Activated gamma-delta T cell treated with Interleukin-2 at 50 U/mL for 16 hours (primary cell): ENCODE data around the gene OR51G2.
"Not testable (repeated sequence)": the region's sequence is repeated elsewhere in the genome, so short reads cannot be mapped to it uniquely, and the experiment has no call there.

Experiments used
- DNase-seq: peaks from one replicate; pipeline ENCODE4 v3.0.0-alpha.2; 2020

OR51G2 gene

DNA sequence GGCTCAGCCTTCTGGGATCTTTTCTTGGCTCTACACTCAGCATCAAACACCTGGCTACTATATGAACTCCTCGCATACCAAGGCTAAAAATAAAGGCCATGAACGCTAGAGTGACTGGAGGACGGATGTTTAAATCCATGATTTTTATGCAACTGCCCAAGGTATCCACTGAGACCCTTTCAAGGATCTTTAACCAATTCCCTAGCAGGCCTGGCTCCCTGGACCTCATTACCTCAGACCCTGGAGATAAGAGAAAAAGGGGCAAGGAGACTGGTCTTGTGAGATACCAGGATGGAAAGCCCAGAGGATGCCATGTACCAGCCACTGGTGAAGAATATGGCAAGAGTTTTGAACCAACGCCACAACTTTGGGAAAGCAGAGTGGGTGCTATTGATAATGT, at the start of gene OR51G2:
OR51G2 (minus strand) TSS at position 101 of the 400 bp plus-strand sequence. CDS start 3,687 bp downstream, outside the sequence.
- DNase-seq: no peak

GRCh38 chr11:4962816-4963215, 43.7 kb upstream of the OR51G2 start:
- DNase-seq: no peak

DNA sequence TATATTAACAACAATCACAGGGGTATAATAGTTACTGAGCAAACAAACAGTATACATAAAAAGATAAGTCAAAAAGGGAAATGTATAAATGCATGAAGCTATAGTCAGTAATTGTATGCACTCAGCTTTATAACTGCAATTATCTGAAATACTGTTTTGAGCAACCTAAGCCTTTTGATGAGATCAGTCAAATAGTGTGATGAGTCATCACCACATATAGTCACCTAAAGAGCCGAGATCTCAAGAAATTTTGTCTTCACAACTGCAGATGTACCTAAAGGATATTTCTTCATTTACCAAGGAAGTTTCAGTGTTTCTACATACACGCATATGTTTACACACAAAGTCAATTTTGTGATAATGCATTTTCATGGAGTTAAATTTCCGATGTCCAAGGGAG, 41.7 kb upstream of the OR51G2 start:
- no peak for DNase-seq

DNA sequence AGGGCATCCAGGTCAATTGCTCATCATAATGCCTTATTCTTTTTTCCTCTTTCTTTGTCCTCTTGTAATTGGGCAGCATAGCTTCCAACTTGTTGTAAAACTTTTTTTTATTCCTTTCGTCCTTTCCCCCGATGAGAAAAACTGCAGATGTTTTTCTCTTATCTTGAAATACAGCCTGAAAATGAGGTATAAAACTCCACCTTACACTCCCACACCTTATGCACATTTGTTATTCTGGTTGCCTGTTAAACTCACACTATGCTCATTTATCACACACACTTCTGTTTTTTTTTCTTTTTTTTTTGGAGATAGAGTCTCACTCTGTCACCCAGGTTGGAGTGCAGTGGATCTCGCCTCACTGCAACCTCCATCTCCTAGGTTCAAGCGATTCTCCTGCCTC, 38.2 kb upstream of the OR51G2 start:
- no peak for DNase-seq

- not testable (repeated sequence) for DNase-seq
These were observed 36.5 kb upstream of the OR51G2 start, which contains the start of gene OR51A2 for GRCh38 chr11:4955613-4956012. Gene OR51A2 (minus strand): TSS chr11:4955713. CDS start chr11:4955713, 0 bp downstream.

DNA sequence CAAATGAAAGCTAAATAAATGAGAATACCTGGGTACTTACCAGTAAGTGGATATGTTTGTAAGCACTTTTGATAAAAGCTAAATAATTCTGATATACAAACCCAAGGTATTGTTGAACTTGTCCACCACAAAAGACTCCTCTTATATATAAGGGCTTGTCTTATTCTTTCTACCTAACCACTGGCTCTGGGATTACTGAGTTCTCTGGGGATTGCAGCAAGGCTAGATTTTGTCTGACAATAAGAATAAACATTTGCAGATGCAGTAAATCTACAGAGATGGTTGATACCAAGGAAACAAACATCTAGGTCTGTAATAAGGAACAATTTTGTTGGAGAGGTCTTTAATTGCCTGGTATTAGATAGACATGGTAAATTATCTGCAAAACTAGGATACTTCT, 28.4 kb upstream of the OR51G2 start, which contains the start of gene OR51A4:
OR51A4 (minus strand) TSS at position 101 of the 400 bp plus-strand sequence. CDS start 505 bp downstream, outside the sequence.
- no peak for DNase-seq

DNA sequence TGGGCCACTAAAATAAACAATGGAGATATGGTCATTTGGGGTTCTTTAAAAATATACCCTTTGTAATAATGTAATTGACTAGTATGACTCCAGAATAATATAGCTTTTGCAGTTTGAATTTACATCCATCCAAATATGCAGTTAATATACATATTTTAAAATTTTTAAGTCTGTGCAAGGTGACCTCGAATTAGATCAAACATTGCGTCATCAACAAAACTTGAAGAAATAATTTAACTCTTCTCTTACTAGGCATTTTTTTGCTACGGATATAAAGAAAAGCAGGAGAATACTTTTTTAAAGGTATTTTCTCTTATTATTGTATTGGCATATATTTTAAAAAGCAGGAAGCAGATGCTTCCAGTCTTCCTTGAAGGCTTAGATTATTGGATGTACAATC, 17.6 kb upstream of the OR51G2 start:
- no peak for DNase-seq

- DNase-seq: no peak
These were observed 13.6 kb upstream of the OR51G2 start for GRCh38 chr11:4932751-4933150.

- no peak for DNase-seq
These were observed 7.5 kb upstream of the OR51G2 start for GRCh38 chr11:4926608-4927007.

GRCh38 chr11:4924239-4924638, 5.1 kb upstream of the OR51G2 start, which contains the start of gene OR51G1:
Gene OR51G1 (minus strand): TSS chr11:4924339. CDS start chr11:4924339, 0 bp downstream.
- no peak for DNase-seq

- no peak for DNase-seq
These were observed 3.2 kb upstream of the OR51G2 start for GRCh38 chr11:4922304-4922703.

DNA sequence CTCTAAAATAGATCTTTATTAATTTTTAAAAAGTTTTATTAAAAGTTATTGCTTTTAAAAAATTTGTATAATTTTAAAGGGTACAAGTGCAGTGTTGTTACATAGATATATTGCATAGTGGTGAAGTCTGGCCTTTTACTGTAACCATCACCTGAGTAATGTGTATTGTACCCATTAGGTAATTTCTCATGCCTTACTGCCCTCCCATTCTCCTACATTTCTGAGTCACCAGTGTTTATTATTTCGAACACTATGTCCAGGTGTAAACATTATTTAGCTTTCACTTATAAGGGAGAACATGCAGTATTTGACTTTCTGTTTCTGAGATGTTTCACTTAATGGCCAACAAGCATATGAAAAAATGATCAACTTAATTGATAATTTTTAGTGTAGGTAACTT, 2.6 kb upstream of the OR51G2 start:
- DNase-seq: no peak

DNA sequence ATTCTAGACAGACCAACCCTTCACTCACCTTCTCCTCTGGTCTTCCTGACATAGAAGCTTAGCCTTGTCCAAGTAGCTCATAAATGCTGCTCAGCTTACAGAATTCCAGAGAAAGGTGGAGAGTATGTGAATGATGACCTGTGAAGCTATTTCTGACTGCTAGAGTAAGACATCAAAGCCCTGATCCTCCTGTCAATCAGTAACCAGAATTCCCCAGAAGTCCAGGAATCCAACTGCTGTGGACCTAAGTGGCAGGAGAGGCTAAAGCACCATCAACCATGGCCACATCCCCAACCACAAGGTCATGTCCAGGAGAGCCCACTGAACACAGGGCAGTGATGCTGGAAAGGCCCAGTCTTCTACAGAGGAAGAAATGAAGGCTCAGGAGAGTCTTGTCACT, 2.6 kb downstream of the OR51G2 start:
- no peak for DNase-seq

- no peak for DNase-seq
These were observed 15.7 kb downstream of the OR51G2 start, which contains the start of gene OR51A7 for GRCh38 chr11:4903484-4903883. Gene OR51A7 (plus strand): TSS chr11:4903783. CDS start chr11:4907370, 3,587 bp downstream.

- no peak for DNase-seq
These were observed 27.0 kb downstream of the OR51G2 start for GRCh38 chr11:4891996-4892640.

DNA sequence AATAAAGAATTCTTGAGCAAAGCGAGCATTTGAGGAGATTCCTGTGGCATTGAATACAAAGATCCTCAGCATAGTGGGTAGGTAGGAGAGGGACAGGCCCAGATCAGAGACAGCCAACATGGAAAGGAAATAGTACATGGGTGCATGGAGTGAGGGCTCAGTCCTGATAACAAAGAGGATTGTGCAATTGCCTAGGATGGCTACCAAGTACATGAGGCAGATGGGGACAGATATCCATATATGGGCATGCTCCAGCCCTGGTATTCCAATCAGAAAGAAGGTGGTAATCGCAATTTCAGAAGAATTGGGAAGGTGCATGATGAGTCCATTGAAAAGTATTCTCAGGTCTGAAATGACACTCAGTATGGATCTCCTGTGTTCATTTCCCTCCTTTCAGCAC, 28.9 kb downstream of the OR51G2 start:
- no peak for DNase-seq

DNA sequence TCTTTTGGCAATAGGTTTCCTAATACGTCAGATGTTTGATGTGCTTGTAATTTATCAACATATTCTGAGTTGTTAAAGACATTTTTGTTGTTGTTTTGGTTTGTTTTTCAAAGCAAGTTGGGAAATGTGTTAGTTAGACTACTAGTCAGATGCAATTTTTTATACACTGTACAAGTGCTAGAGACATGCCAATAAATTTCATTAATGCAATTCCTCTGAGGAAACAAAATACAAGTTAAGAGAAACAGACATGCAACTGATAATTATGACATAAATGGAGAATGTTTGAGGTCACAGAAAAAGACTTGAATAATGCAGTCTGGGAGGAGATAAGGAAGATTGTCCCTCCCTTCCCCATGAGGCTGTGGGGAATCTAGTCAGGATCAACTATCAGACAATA, 31.6 kb downstream of the OR51G2 start:
- no peak for DNase-seq

DNA sequence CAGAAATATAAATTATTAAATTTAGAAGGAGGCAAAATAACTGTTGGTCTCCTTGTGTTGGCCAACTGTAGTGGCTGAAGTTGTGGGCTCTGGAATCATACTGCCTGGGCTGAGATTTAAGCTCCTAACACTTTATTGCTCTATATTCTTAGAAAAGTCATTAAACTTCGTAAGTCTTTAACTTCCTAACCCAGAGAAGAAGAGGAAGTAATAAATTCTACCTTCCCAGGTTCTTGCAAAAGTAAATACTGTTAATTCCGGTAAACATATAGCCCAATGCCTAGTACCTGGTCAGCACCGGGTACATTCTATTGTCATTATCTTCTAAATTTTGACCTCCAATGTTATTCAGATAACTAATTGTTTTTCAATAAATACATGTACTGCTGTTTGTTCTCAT, 33.0 kb downstream of the OR51G2 start:
- DNase-seq: no peak

DNA sequence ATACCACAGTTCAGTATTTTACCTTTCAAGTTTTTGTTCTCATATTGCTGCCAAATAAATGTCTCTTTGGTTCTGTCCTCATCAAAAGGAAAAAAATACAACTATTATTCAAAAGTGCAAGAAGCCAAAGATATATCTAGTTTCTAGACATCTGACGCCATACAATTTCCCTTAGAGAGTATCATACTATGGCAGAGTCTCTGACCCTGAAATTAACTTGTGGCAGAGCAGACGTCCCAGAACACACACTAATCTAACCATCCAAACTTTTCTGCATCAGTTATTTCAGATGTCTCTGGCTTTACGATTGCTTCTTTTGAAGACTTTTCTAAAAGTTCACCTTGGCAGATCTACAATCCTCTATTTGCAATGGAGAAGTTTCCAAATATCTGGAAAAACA, 34.8 kb downstream of the OR51G2 start:
- DNase-seq: no peak

- no peak for DNase-seq
These were observed 36.6 kb downstream of the OR51G2 start for GRCh38 chr11:4882543-4882942.

GRCh38 chr11:4881860-4882500, 37.2 kb downstream of the OR51G2 start, which contains the start of gene OR51T1:
Gene OR51T1 (plus strand): TSS chr11:4881900. CDS start chr11:4881900, 0 bp downstream.
- DNase-seq: no peak

- DNase-seq: no peak
These were observed 38.0 kb downstream of the OR51G2 start for GRCh38 chr11:4881188-4881587.

GRCh38 chr11:4865855-4866254, 53.3 kb downstream of the OR51G2 start:
- no peak for DNase-seq

DNA sequence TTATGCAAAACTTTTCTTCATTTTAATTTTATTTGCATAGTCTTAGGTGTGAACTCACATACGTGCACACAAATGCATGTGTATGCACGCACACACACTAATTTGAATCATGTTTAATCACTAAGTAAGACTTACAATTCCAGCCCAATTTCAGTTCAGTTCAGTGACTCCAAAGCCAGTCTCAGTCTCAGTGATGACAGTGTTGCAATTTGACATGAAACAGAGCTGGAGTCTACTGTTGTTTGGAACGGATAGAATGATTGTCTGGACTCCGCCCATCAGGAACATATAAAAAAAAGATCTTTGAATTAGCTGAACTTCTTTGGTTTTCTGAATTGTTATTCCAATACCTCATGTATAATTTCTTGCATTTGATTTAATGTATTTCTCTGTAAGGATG, 55.3 kb downstream of the OR51G2 start:
- no peak for DNase-seq
